Thoracic aorta (tissue), 2 donors: Measurements from ENCODE around the gene SSBP4. TPM values are rescaled to one million over a fixed set of nuclear protein-coding genes. Genes with fewer than 3 reads are reported as not detected.

Experiments used
- ATAC-seq: fragments of 150-250 bp; one replicate; pipeline ENCODE4 v1.8.0; 2017; ENCODE audit warnings: low read depth; ENCODE audit not compliant: insufficient number of reproducible peaks, low FRiP score
- DNase-seq: peaks from one replicate; pipeline ENCODE4 v3.0.0-alpha.2; 2020; ENCODE audit warnings: low spot score
- H3K27ac ChIP-seq, 2 donors: fragments of 200-600 bp; sonication (generic); 1 replicate in 1 of 2; 2 replicates in 1 of 2; pipeline ENCODE4 v1.5.1; 2016; ENCODE audit warnings: mild to moderate bottlenecking in 2 of 2, moderate library complexity in 2 of 2
- H3K27me3 ChIP-seq: fragments of 200-600 bp; sonication (generic); replicated peaks from 2 replicates; pipeline ENCODE4 v1.6.0; 2016; ENCODE audit warnings: mild to moderate bottlenecking; ENCODE audit not compliant: insufficient read depth
- H3K36me3 ChIP-seq: fragments of 200-600 bp; sonication (generic); one replicate; pipeline ENCODE4 v1.5.1; 2016
- H3K4me1 ChIP-seq, 2 donors: fragments of 200-600 bp; sonication (generic); 1 replicate in 1 of 2; 2 replicates in 1 of 2; pipeline versions ENCODE4 v1.5.1 to v1.6.0; 2016; ENCODE audit warnings: low read depth in 2 of 2, mild to moderate bottlenecking in 1 of 2; ENCODE audit not compliant: control insufficient read depth in 1 of 2
- H3K4me3 ChIP-seq: fragments of 200-600 bp; sonication (generic); 2 replicates; pipeline ENCODE4 v1.5.1; 2016; ENCODE audit warnings: mild to moderate bottlenecking
- H3K9me3 ChIP-seq: fragments of 200-600 bp; sonication (generic); 2 replicates; pipeline ENCODE4 v1.5.1; 2016
- CTCF ChIP-seq: fragments of 200-600 bp; sonication (generic); IDR thresholded peaks from one replicate; pipeline ENCODE4 v1.5.1; 2019; ENCODE audit warnings: antibody characterized with exemption
- total RNA-seq, 2 donors: library from RNA; depleted of rRNA; stranded (reverse); fragments of >200 nt; gene quantifications; one replicate each; pipeline versions ENCODE4 v1.1.0 to v1.2.3, GENCODE V29; 2016

The SSBP4 gene
- total RNA-seq, 2 donors from 2014 or later: 87.7 to 94.9 TPM

DNA sequence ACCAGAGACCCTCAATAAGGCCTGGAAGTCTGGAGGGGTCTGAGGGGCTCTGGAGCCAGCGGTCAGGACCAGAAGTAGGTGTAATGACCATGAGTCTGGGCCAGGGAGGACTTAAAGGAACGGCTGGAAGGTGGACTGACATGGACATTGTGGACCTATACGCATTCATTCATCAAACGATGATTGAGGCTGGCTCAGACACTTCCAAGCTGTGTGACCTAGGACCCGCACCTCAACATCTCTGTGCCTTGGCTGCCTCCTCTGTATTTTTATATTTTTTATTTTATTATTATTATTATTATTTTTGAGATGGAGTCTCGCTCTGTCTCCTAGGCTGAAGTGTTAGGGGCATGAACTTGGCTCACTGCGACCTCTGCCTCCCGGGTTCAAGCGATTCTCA, 12.4 kb upstream of the SSBP4 start:
- Histone ChIP-seq H3K27ac (no peak overlapping the region), H3K36me3 (no peaks in the 10 kb centered on the region), H3K9me3 (no peaks in the 10 kb centered on the region), H3K4me1 (no peaks in the 10 kb centered on the region), H3K27me3 (no peaks in the 10 kb centered on the region), H3K4me3 (no peak overlapping the region)
- DNase-seq: no peak
- no peak for ATAC-seq
- TF ChIP-seq CTCF: no peak

DNA sequence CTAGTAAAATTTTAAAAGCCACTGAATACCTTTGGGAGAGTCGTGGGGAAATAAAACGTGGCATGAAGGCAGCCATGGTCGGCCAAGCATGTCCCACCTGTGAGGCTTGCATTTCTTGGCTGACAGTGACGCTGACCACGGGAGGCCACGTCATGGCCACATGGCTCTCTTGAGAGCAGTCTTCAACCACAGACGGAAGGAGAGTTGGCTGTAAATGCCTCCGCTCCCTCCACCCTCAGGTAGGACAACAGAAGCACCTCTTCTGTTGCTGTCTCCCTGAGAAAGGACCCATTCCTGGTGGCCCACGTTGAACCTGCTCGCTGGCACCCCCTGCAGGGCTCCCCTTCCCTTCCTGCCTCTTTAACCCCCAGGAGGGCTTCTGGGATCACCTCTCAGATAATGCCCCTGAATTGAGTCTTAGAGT, 11.1 kb upstream of the SSBP4 start:
- H3K27ac ChIP-seq: no peak overlapping the region
- ATAC-seq (no peak), DNase-seq (no peak)
- H3K36me3 ChIP-seq: no peaks in the 10 kb centered on the region
- no peaks in the 10 kb centered on the region for H3K4me1 ChIP-seq
- H3K4me3 ChIP-seq: no peak overlapping the region
- TF ChIP-seq CTCF: no peak
- H3K27me3 ChIP-seq: no peaks in the 10 kb centered on the region
- no peaks in the 10 kb centered on the region for H3K9me3 ChIP-seq

DNA sequence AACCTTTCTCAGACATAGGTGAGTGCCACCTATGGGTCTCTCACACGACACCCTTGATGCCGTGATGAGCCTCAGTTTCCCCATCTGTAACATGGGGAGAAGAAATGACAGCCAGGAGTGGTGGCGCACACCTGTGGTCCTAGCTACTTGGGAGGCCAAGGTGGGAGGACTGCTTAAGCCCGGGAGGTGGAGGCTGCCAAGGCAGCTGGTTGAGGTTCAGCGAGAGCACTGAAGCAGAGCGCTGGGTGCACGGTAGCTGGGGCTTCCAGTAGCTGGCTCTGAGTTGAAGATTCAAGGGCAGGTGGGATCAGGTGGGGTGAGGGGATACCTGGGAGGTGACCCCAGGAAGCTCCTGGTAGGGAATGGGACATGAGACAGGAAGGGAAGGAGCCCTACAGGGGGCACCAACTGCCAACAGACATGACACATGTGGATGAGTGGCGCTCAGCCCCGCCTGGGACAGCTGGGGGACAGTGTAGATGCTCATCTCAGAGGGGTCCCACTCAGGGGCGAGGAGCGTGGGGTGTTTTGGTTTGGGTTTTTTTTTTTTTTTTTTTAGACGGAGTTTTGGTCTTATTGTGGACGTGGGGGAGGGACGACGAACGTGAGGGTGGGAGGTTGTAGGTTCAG, 6.5 kb upstream of the SSBP4 start:
- Histone ChIP-seq H3K36me3 (no peaks in the 10 kb centered on the region), H3K9me3 (no peaks in the 10 kb centered on the region), H3K4me3 (no peak overlapping the region), H3K27me3 (no peaks in the 10 kb centered on the region), H3K27ac (no peak overlapping the region), H3K4me1 (peaks cover 18 to 36% of the 10 kb centered on the region in 2 donors)
- no peak for TF ChIP-seq CTCF
- ATAC-seq (no peak), DNase-seq (no peak)

DNA sequence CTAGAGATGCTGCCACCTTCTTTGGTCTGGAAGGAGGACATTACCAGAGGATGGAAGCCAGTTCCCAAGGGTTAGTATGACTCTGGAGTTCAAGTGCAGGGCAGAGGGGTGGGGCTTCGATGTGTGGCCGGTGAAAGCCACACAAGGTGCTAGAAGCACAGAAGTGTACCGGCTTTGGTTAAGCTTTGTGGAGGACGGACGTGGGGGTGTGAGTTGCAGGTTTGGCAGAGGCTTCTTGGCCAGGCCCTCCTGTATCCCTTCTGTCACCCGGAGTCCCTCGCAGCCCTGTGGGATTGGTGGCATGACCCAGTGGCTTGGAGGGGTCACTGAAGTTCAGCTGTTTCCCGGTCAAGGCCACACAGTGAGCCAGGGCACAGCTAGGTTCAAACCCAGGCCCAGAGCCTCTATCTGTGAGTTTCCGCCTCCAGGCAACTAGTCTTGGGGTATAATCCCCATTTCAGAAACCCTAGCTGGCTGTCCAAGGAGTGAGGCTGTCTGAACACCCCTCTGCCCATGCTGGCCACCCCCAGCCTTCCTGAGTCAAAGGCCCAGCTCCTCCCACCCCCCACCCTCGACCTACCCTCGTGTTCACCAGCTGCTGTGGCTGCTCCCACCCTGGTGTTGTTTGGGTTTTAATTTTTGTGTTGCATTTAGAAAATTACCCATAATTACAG, 4.6 kb upstream of the SSBP4 start:
- no peak for ATAC-seq
- no peak for DNase-seq
- H3K27ac ChIP-seq: peak overlapping the region; percentile 94 to 96
- peak overlapping the region; percentile 79 for H3K4me3 ChIP-seq
- H3K4me1 ChIP-seq: peaks cover 26 to 50% of the 10 kb centered on the region in 2 donors
- no peaks in the 10 kb centered on the region for H3K27me3 ChIP-seq
- TF ChIP-seq CTCF: no peak
- no peaks in the 10 kb centered on the region for H3K9me3 ChIP-seq
- no peaks in the 10 kb centered on the region for H3K36me3 ChIP-seq

- H3K4me3 ChIP-seq: peak overlapping the region; percentile 79
- peaks cover 26 to 55% of the 10 kb centered on the region in 2 donors for H3K4me1 ChIP-seq
- no peak for TF ChIP-seq CTCF
- no peaks in the 10 kb centered on the region for H3K9me3 ChIP-seq
- no peaks in the 10 kb centered on the region for H3K27me3 ChIP-seq
- H3K27ac ChIP-seq: peak overlapping the region; percentile 94 to 96
- no peaks in the 10 kb centered on the region for H3K36me3 ChIP-seq
- ATAC-seq: no peak
- DNase-seq: no peak
Observed at GRCh38 chr19:18415178-18415867, 3.9 kb upstream of the SSBP4 start.
